HEK293 (cell line): Measurements from ENCODE around the gene GSC2.
A peak's percentile ranks its signal among the peaks of the same experiment; 100 is the strongest.

ENCODE experiments used
- BCL11B ChIP-seq: fragments of 450-650 bp; formaldehyde crosslinking; IDR thresholded peaks from 2 replicates; pipeline ENCODE4 v1.5.1; 2016; ENCODE audit warnings: low read depth, missing biosample characterization, missing genetic modification characterization
- EGR2 ChIP-seq: fragments of 450-650 bp; formaldehyde crosslinking; IDR thresholded peaks from 2 replicates; pipeline ENCODE4 v1.5.1; 2016; ENCODE audit warnings: low read depth, missing biosample characterization, missing genetic modification characterization
- HIC1 ChIP-seq: fragments of 450-650 bp; formaldehyde crosslinking; IDR thresholded peaks from 2 replicates; pipeline ENCODE4 v1.5.1; 2016; ENCODE audit warnings: missing biosample characterization, missing genetic modification characterization
- HOXD13 ChIP-seq: sonication (generic); formaldehyde crosslinking; IDR thresholded peaks from 2 replicates; pipeline ENCODE4 v1.8.0; 2022; ENCODE audit warnings: missing genetic modification reagents, borderline replicate concordance
- KLF10 ChIP-seq: fragments of 450-650 bp; IDR thresholded peaks from 2 replicates; pipeline ENCODE4 v1.5.1; 2018; ENCODE audit warnings: missing biosample characterization, mild to moderate bottlenecking, missing genetic modification characterization
- KLF16 ChIP-seq: fragments of 450-650 bp; formaldehyde crosslinking; IDR thresholded peaks from 2 replicates; pipeline ENCODE4 v1.5.1; 2017; ENCODE audit warnings: missing biosample characterization, missing genetic modification characterization
- MEIS1 ChIP-seq: sonication (generic); formaldehyde crosslinking; IDR thresholded peaks from 2 replicates; pipeline ENCODE4 v1.8.1; 2022; ENCODE audit warnings: missing genetic modification reagents, mild to moderate bottlenecking, borderline replicate concordance
- SP3 ChIP-seq: fragments of 450-650 bp; formaldehyde crosslinking; IDR thresholded peaks from 2 replicates; pipeline ENCODE4 v1.5.1; 2016; ENCODE audit warnings: missing biosample characterization, missing genetic modification characterization
- TRIM28 ChIP-seq: IDR thresholded peaks from 2 replicates; pipeline ENCODE4 v1.6.1; 2011; ENCODE audit warnings: low read length, control low read depth, borderline replicate concordance
- ZBTB26 ChIP-seq: fragments of 450-650 bp; formaldehyde crosslinking; optimal IDR thresholded peaks from 2 replicates; pipeline ENCODE3; 2016; ENCODE audit warnings: missing biosample characterization, mild to moderate bottlenecking, missing genetic modification characterization
- ZBTB49 ChIP-seq: fragments of 450-650 bp; formaldehyde crosslinking; IDR thresholded peaks from 2 replicates; pipeline ENCODE4 v1.5.1; 2016; ENCODE audit warnings: missing biosample characterization, missing genetic modification characterization, low read depth
- ZBTB7A ChIP-seq: fragments of 450-650 bp; formaldehyde crosslinking; IDR thresholded peaks from 2 replicates; pipeline ENCODE4 v1.5.1; 2016; ENCODE audit warnings: low read depth, missing biosample characterization, missing genetic modification characterization
- ZFP37 ChIP-seq: fragments of 450-650 bp; formaldehyde crosslinking; IDR thresholded peaks from 2 replicates; pipeline ENCODE4 v1.5.1; 2016; ENCODE audit warnings: missing biosample characterization, missing genetic modification characterization
- ZFP41 ChIP-seq: fragments of 450-650 bp; formaldehyde crosslinking; IDR thresholded peaks from 2 replicates; pipeline ENCODE4 v1.5.1; 2016; ENCODE audit warnings: missing biosample characterization, missing genetic modification characterization, borderline replicate concordance
- ZIC2 ChIP-seq: fragments of 450-650 bp; formaldehyde crosslinking; IDR thresholded peaks from 2 replicates; pipeline ENCODE4 v1.5.1; 2016; ENCODE audit warnings: missing biosample characterization, missing genetic modification characterization
- ZNF10 ChIP-seq: fragments of 450-650 bp; formaldehyde crosslinking; IDR thresholded peaks from 2 replicates; pipeline ENCODE4 v1.5.1; 2017; ENCODE audit warnings: missing biosample characterization, missing genetic modification characterization
- ZNF140 ChIP-seq: fragments of 450-650 bp; formaldehyde crosslinking; IDR thresholded peaks from 2 replicates; pipeline ENCODE4 v1.5.1; 2016; ENCODE audit warnings: missing biosample characterization, missing genetic modification characterization
- ZNF19 ChIP-seq: fragments of 450-650 bp; formaldehyde crosslinking; IDR thresholded peaks from 2 replicates; pipeline ENCODE4; 2016; ENCODE audit warnings: missing biosample characterization, missing genetic modification characterization, low read depth
- ZNF223 ChIP-seq: fragments of 450-650 bp; formaldehyde crosslinking; IDR thresholded peaks from 2 replicates; pipeline ENCODE4 v1.5.1; 2016; ENCODE audit warnings: missing biosample characterization, missing genetic modification characterization
- ZNF239 ChIP-seq: fragments of 450-650 bp; formaldehyde crosslinking; IDR thresholded peaks from 2 replicates; pipeline ENCODE4 v1.5.1; 2016; ENCODE audit warnings: missing biosample characterization, missing genetic modification characterization
- ZNF24 ChIP-seq: fragments of 450-650 bp; formaldehyde crosslinking; IDR thresholded peaks from 2 replicates; pipeline ENCODE4 v1.5.1; 2016; ENCODE audit warnings: missing biosample characterization, missing genetic modification characterization
- ZNF292 ChIP-seq: fragments of 450-650 bp; formaldehyde crosslinking; IDR thresholded peaks from 2 replicates; pipeline ENCODE4 v1.5.1; 2016; ENCODE audit warnings: low read depth, missing biosample characterization, missing genetic modification characterization, borderline replicate concordance
- ZNF37A ChIP-seq: fragments of 450-650 bp; IDR thresholded peaks from 2 replicates; pipeline ENCODE4 v1.5.1; 2018; ENCODE audit warnings: missing biosample characterization, missing genetic modification characterization
- ZNF391 ChIP-seq: fragments of 450-650 bp; formaldehyde crosslinking; IDR thresholded peaks from 2 replicates; pipeline ENCODE4 v1.5.1; 2016; ENCODE audit warnings: low read depth, missing biosample characterization, missing genetic modification characterization, borderline replicate concordance
- ZNF48 ChIP-seq: fragments of 450-650 bp; formaldehyde crosslinking; IDR thresholded peaks from 2 replicates; pipeline ENCODE4 v1.5.1; 2016; ENCODE audit warnings: missing biosample characterization, missing genetic modification characterization
- ZNF501 ChIP-seq: fragments of 450-650 bp; formaldehyde crosslinking; IDR thresholded peaks from 2 replicates; pipeline ENCODE4 v1.5.1; 2016; ENCODE audit warnings: missing biosample characterization, missing genetic modification characterization
- ZNF521 ChIP-seq: fragments of 450-650 bp; formaldehyde crosslinking; IDR thresholded peaks from 2 replicates; pipeline ENCODE4 v1.5.1; 2017; ENCODE audit warnings: missing biosample characterization, mild to moderate bottlenecking, missing genetic modification characterization
- ZNF529 ChIP-seq: fragments of 450-650 bp; formaldehyde crosslinking; IDR thresholded peaks from 2 replicates; pipeline ENCODE4 v1.5.1; 2017; ENCODE audit warnings: missing genetic modification characterization, missing biosample characterization; ENCODE audit not compliant: insufficient replicate concordance
- ZNF555 ChIP-seq: fragments of 450-650 bp; formaldehyde crosslinking; conservative IDR thresholded peaks from 2 replicates; pipeline ENCODE4 v1.5.1; 2017; ENCODE audit warnings: missing biosample characterization, mild to moderate bottlenecking, missing genetic modification characterization, inconsistent platforms
- ZNF561 ChIP-seq: fragments of 450-650 bp; IDR thresholded peaks from 2 replicates; pipeline ENCODE4 v1.5.1; 2018; ENCODE audit warnings: missing biosample characterization, missing genetic modification characterization, borderline replicate concordance
- ZNF600 ChIP-seq: fragments of 450-650 bp; formaldehyde crosslinking; IDR thresholded peaks from 2 replicates; pipeline ENCODE4 v1.5.1; 2016; ENCODE audit warnings: missing biosample characterization, missing genetic modification characterization
- ZNF610 ChIP-seq: fragments of 450-650 bp; formaldehyde crosslinking; IDR thresholded peaks from 2 replicates; pipeline ENCODE4 v1.5.1; 2016; ENCODE audit warnings: missing biosample characterization, missing genetic modification characterization, borderline replicate concordance
- ZNF623 ChIP-seq: fragments of 450-650 bp; formaldehyde crosslinking; IDR thresholded peaks from 2 replicates; pipeline ENCODE4 v1.5.1; 2016; ENCODE audit warnings: missing biosample characterization, missing genetic modification characterization
- ZNF624 ChIP-seq: fragments of 450-650 bp; formaldehyde crosslinking; IDR thresholded peaks from 2 replicates; pipeline ENCODE4 v1.5.1; 2017; ENCODE audit warnings: missing biosample characterization, missing genetic modification characterization
- ZNF629 ChIP-seq: fragments of 450-650 bp; formaldehyde crosslinking; IDR thresholded peaks from 2 replicates; pipeline ENCODE4 v1.5.1; 2017; ENCODE audit warnings: missing biosample characterization, missing genetic modification characterization
- ZNF658 ChIP-seq: fragments of 450-650 bp; formaldehyde crosslinking; IDR thresholded peaks from 2 replicates; pipeline ENCODE4; 2016; ENCODE audit warnings: missing biosample characterization, missing genetic modification characterization
- ZNF660 ChIP-seq: fragments of 450-650 bp; IDR thresholded peaks from 2 replicates; pipeline ENCODE4 v1.5.1; 2018; ENCODE audit warnings: missing biosample characterization, mild to moderate bottlenecking, missing genetic modification characterization
- ZNF791 ChIP-seq: fragments of 450-650 bp; formaldehyde crosslinking; IDR thresholded peaks from 2 replicates; pipeline ENCODE4 v1.5.1; 2016; ENCODE audit warnings: missing biosample characterization, missing genetic modification characterization

Gene GSC2

GRCh38 chr22:19122143-19122751 lies 27.8 kb downstream of the GSC2 start, which contains the start of gene DGCR2 (continued):
- TF ChIP-seq ZNF37A (tag by site-specific recombination) (no peak), ZFP41 (no peak), ZIC2 (tag by site-specific recombination) (peak; percentile 31; the same call in 1 of the 2 replicates), ZNF10 (tag by site-specific recombination) (no peak), KLF16 (no peak), ZNF19 (tag by site-specific recombination) (no peak), HOXD13 (no peak), ZNF48 (tag by site-specific recombination) (no peak), ZNF501 (tag by site-specific recombination) (no peak), ZNF223 (no peak), ZFP37 (tag by site-specific recombination) (no peak), ZNF555 (tag by site-specific recombination) (no peak), ZNF521 (no peak), BCL11B (tag by site-specific recombination) (no peak), ZBTB26 (tag by site-specific recombination) (peak; percentile 84), ZNF239 (tag by site-specific recombination) (no peak), ZNF391 (tag by site-specific recombination) (no peak), ZNF24 (no peak), ZNF600 (tag by site-specific recombination) (no peak), ZNF629 (tag by site-specific recombination) (no peak), ZNF610 (no peak), ZBTB49 (tag by site-specific recombination) (no peak), ZBTB7A (no peak), ZNF660 (tag by site-specific recombination) (peak; percentile 54), MEIS1 (CRISPR knock-in tag) (no peak), ZNF624 (no peak), ZNF561 (no peak), TRIM28 (no peak), ZNF292 (tag by site-specific recombination) (no peak), SP3 (tag by site-specific recombination) (peak; percentile 89), ZNF623 (tag by site-specific recombination) (no peak), ZNF140 (tag by site-specific recombination) (no peak), KLF10 (tag by site-specific recombination) (peak; percentile 90), EGR2 (tag by site-specific recombination) (no peak), ZNF791 (tag by site-specific recombination) (no peak), HIC1 (no peak), ZNF658 (no peak), ZNF529 (tag by site-specific recombination) (no peak)
